Measurements from ENCODE around the gene TTC7B.

TTC7B gene

GRCh38 chr14:90499121-90499520, 317.1 kb downstream of the TTC7B start:
- no peak for DNase-seq

- DNase-seq: no peak
These were observed 318.0 kb downstream of the TTC7B start for GRCh38 chr14:90498198-90498597.

- DNase-seq: no peak
These were observed 319.9 kb downstream of the TTC7B start for GRCh38 chr14:90496379-90496778.

- no peak for DNase-seq
These were observed 320.6 kb downstream of the TTC7B start for GRCh38 chr14:90495357-90496276.

GRCh38 chr14:90491911-90492531, 324.2 kb downstream of the TTC7B start:
- DNase-seq: no peak

GRCh38 chr14:90491221-90491885, 324.9 kb downstream of the TTC7B start:
- no peak for DNase-seq

- DNase-seq: no peak
These were observed 325.5 kb downstream of the TTC7B start for GRCh38 chr14:90490720-90491050.

- DNase-seq: no peak
These were observed 326.1 kb downstream of the TTC7B start for GRCh38 chr14:90489916-90490719.

GRCh38 chr14:90489306-90489705, 326.9 kb downstream of the TTC7B start:
- no peak for DNase-seq

- no peak for DNase-seq
These were observed 328.0 kb downstream of the TTC7B start for GRCh38 chr14:90488256-90488655.

GRCh38 chr14:90487462-90487861, 328.8 kb downstream of the TTC7B start:
- no peak for DNase-seq

- DNase-seq: peak; percentile 83
These were observed 329.2 kb downstream of the TTC7B start for GRCh38 chr14:90487031-90487430.

GRCh38 chr14:90484291-90484690, 331.9 kb downstream of the TTC7B start:
- DNase-seq: no peak

GRCh38 chr14:90483571-90483974, 332.7 kb downstream of the TTC7B start:
- DNase-seq: no peak

GRCh38 chr14:90483117-90483516, 333.1 kb downstream of the TTC7B start:
- no peak for DNase-seq

GRCh38 chr14:90475298-90475697, 340.9 kb downstream of the TTC7B start:
- DNase-seq: no peak
